MM.1S (cell line): ENCODE data around the gene SCAI.
A peak's percentile ranks its signal among the peaks of the same experiment; 100 is the strongest.

Source experiments
- DNase-seq: peaks from one replicate; pipeline ENCODE4 v3.0.0-alpha.2; 2015
- H2AFZ ChIP-seq: fragments of 300-600 bp; sonication (generic); 2 replicates; pipeline ENCODE4 v1.6.0; 2016; ENCODE audit warnings: antibody characterized with exemption, low read length
- H3F3A ChIP-seq: fragments of 300-600 bp; sonication (generic); 2 replicates; pipeline ENCODE4 v1.6.1; 2016; ENCODE audit warnings: mild to moderate bottlenecking, antibody characterized with exemption, low read length, moderate library complexity, mixed read lengths; ENCODE audit not compliant: insufficient read depth
- H3K27ac ChIP-seq: fragments of 300-600 bp; sonication (generic); 2 replicates; pipeline ENCODE4 v1.5.1; 2016; ENCODE audit warnings: mild to moderate bottlenecking, low read length
- H3K27me3 ChIP-seq: fragments of 300-600 bp; sonication (generic); replicated peaks from 2 replicates; pipeline ENCODE4 v1.6.0; 2016; ENCODE audit warnings: low read length; ENCODE audit not compliant: insufficient read depth
- H3K36me3 ChIP-seq: fragments of 300-600 bp; sonication (generic); replicated peaks from 2 replicates; pipeline ENCODE4 v1.6.1; 2016; ENCODE audit warnings: mild to moderate bottlenecking, low read length, mixed read lengths; ENCODE audit not compliant: insufficient read depth
- H3K4me1 ChIP-seq: fragments of 300-600 bp; sonication (generic); 2 replicates; pipeline ENCODE4 v1.6.1; 2016; ENCODE audit warnings: low read length, mixed read lengths
- H3K4me2 ChIP-seq: fragments of 300-600 bp; sonication (generic); 2 replicates; pipeline ENCODE4 v1.6.0; 2016; ENCODE audit warnings: low read depth, low read length
- H3K4me3 ChIP-seq: fragments of 300-600 bp; sonication (generic); 2 replicates; pipeline ENCODE4 v1.5.1; 2016; ENCODE audit warnings: low read length, mixed read lengths
- H3K79me2 ChIP-seq: fragments of 300-600 bp; sonication (generic); 2 replicates; pipeline ENCODE4 v1.6.1; 2016; ENCODE audit warnings: mixed run types, low read length, mixed read lengths
- H3K9ac ChIP-seq: fragments of 300-600 bp; sonication (generic); 2 replicates; pipeline ENCODE4 v1.6.1; 2016; ENCODE audit warnings: low read length, mixed read lengths
- H3K9me2 ChIP-seq: fragments of 300-600 bp; sonication (generic); replicated peaks from 2 replicates; pipeline ENCODE4 v1.6.1; 2016; ENCODE audit warnings: mild to moderate bottlenecking, low read length, mixed read lengths; ENCODE audit not compliant: insufficient read depth
- H3K9me3 ChIP-seq: fragments of 300-600 bp; sonication (generic); replicated peaks from 2 replicates; pipeline ENCODE4 v1.6.1; 2016; ENCODE audit warnings: mild to moderate bottlenecking, low read length, mixed read lengths; ENCODE audit not compliant: insufficient read depth
- H4K20me1 ChIP-seq: fragments of 300-600 bp; sonication (generic); 2 replicates; pipeline ENCODE4 v1.6.1; 2016; ENCODE audit warnings: mild to moderate bottlenecking, low read length, moderate library complexity, mixed read lengths; ENCODE audit not compliant: insufficient read depth
- CTCF ChIP-seq: fragments of 300-600 bp; sonication (generic); IDR thresholded peaks from 2 replicates; pipeline ENCODE4 v1.5.1; 2016; ENCODE audit warnings: antibody characterized with exemption, low read length, mixed read lengths
- EZH2 ChIP-seq: fragments of 300-600 bp; sonication (generic); optimal IDR thresholded peaks from 2 replicates; pipeline ENCODE3; 2017; ENCODE audit warnings: low read depth, mild to moderate bottlenecking, antibody characterized with exemption, low read length, mixed read lengths
- EZH2phosphoT487 ChIP-seq: fragments of 300-600 bp; sonication (generic); IDR thresholded peaks from 2 replicates; pipeline ENCODE4 v1.6.1; 2018; ENCODE audit warnings: antibody characterized with exemption, low read length

Gene SCAI

GRCh38 chr9:124899845-124900244 is 243.5 kb downstream of the SCAI start:
- Histone ChIP-seq H3K9ac (no peak overlapping the region), H2AFZ (no peak overlapping the region), H3K4me2 (no peak overlapping the region), H3K4me1 (no peaks in the 10 kb centered on the region), H3K27me3 (no peaks in the 10 kb centered on the region), H3K79me2 (no peaks in the 10 kb centered on the region), H3K27ac (no peak overlapping the region), H3F3A (no peaks in the 10 kb centered on the region), H3K9me2 (no peaks in the 10 kb centered on the region), H3K9me3 (no peaks in the 10 kb centered on the region), H4K20me1 (no peaks in the 10 kb centered on the region), H3K36me3 (no peaks in the 10 kb centered on the region), H3K4me3 (no peak overlapping the region)
- no peak for DNase-seq
- TF ChIP-seq CTCF (no peak), EZH2 (no peak), EZH2phosphoT487 (no peak)

GRCh38 chr9:124897570-124898460 is 245.5 kb downstream of the SCAI start:
- H3K4me3 ChIP-seq = no peak overlapping the region
- H3K36me3 ChIP-seq = no peaks in the 10 kb centered on the region
- H3K79me2 ChIP-seq = no peaks in the 10 kb centered on the region
- H3K9me2 ChIP-seq = no peaks in the 10 kb centered on the region
- no peak overlapping the region for H2AFZ ChIP-seq
- H3K27me3 ChIP-seq = no peaks in the 10 kb centered on the region
- H3K4me1 ChIP-seq = no peaks in the 10 kb centered on the region
- no peak overlapping the region for H3K4me2 ChIP-seq
- H3K27ac ChIP-seq = no peak overlapping the region
- no peaks in the 10 kb centered on the region for H4K20me1 ChIP-seq
- no peaks in the 10 kb centered on the region for H3F3A ChIP-seq
- no peak for TF ChIP-seq CTCF
- TF ChIP-seq EZH2 = no peak
- no peak for TF ChIP-seq EZH2phosphoT487
- no peak for DNase-seq
- no peaks in the 10 kb centered on the region for H3K9me3 ChIP-seq
- H3K9ac ChIP-seq = no peak overlapping the region

- Histone ChIP-seq H3K36me3 (no peaks in the 10 kb centered on the region), H3K79me2 (no peaks in the 10 kb centered on the region), H3K9me3 (no peaks in the 10 kb centered on the region), H3F3A (no peaks in the 10 kb centered on the region), H3K27me3 (no peaks in the 10 kb centered on the region), H2AFZ (no peak overlapping the region), H3K4me3 (no peak overlapping the region), H3K9ac (no peak overlapping the region), H4K20me1 (no peaks in the 10 kb centered on the region), H3K4me2 (no peak overlapping the region), H3K4me1 (no peaks in the 10 kb centered on the region), H3K27ac (no peak overlapping the region), H3K9me2 (no peaks in the 10 kb centered on the region)
- TF ChIP-seq EZH2 (no peak), EZH2phosphoT487 (no peak), CTCF (peak; percentile 51)
- DNase-seq = peak; percentile 37
These were observed 248.6 kb downstream of the SCAI start for GRCh38 chr9:124894741-124895170.
